ENCODE data around the gene CDH4. TPM values are rescaled to one million over a fixed set of nuclear protein-coding genes. Genes with fewer than 3 reads are reported as not detected.

The CDH4 gene
- total RNA-seq, 1 experiment from 2014 or later = not detected

GRCh38 chr20:61260905-61261304 lies 8.8 kb downstream of the CDH4 start:
- Histone ChIP-seq H3K9me3 (ENCODE audit: control insufficient read depth, insufficient read depth, low read depth, low read length) (no peaks in the 10 kb centered on the region), H3K4me3 (ENCODE audit: low read depth in 2 of 2, low read length in 2 of 2) (no peak overlapping the region), H3K27ac (ENCODE audit: low read length) (no peak overlapping the region), H3K4me1 (ENCODE audit: control insufficient read depth, insufficient read depth, low read length) (no peaks in the 10 kb centered on the region), H3K27me3 (ENCODE audit: control insufficient read depth, insufficient read depth, low read length) (peaks cover 11% of the 10 kb centered on the region; the same call in 1 of the 2 replicates), H3K36me3 (ENCODE audit: control insufficient read depth, insufficient read depth, low read length) (no peaks in the 10 kb centered on the region)
- intact Hi-C loops (cut with micrococcal nuclease; ENCODE audit: unreplicated experiment) (loop anchor here (10.0 kb wide), 1 partner anchor 634 kb away; no protein-coding TSS in a partner anchor), in situ Hi-C loops (cut with HindIII; ENCODE audit: low pct_unique_long_range_greater_than_20kb, low sequenced_read_pairs) (no loop called here)
- ChIA-PET CTCF (no interaction called here), POLR2A (no interaction called here)
- no peak for DNase-seq (ENCODE audit: low read depth, low spot score)
- no TSS peak for BruUV-seq (replicated peaks)
- TF ChIP-seq CTCF (IDR thresholded peaks at IDR 0.05) (peak; percentile 61), REST (IDR thresholded peaks at IDR 0.05; ENCODE audit: insufficient read depth in 1 of 2, low read depth in 2 of 2, low read length in 1 of 2) (no peak)
- ATAC-seq = no peak

- CTCF ChIA-PET = interaction anchor here (1.3 kb wide), 1 partner anchor 53 kb away, joined by 3 read pairs; no protein-coding TSS in a partner anchor
- Histone ChIP-seq H3K9me3 (ENCODE audit: control insufficient read depth, insufficient read depth, low read depth, low read length) (no peaks in the 10 kb centered on the region), H3K4me3 (ENCODE audit: low read depth in 2 of 2, low read length in 2 of 2) (no peak overlapping the region), H3K27ac (ENCODE audit: low read length) (no peak overlapping the region), H3K4me1 (ENCODE audit: control insufficient read depth, insufficient read depth, low read length) (no peaks in the 10 kb centered on the region), H3K36me3 (ENCODE audit: control insufficient read depth, insufficient read depth, low read length) (no peaks in the 10 kb centered on the region), H3K27me3 (ENCODE audit: control insufficient read depth, insufficient read depth, low read length) (peaks cover 11% of the 10 kb centered on the region; the same call in 1 of the 2 replicates)
- in situ Hi-C loops (cut with HindIII; ENCODE audit: low pct_unique_long_range_greater_than_20kb, low sequenced_read_pairs) (no loop called here), intact Hi-C loops (cut with micrococcal nuclease; ENCODE audit: unreplicated experiment) (loop anchor here (10.0 kb wide), 1 partner anchor 633 kb away; no protein-coding TSS in a partner anchor)
- TF ChIP-seq REST (IDR thresholded peaks at IDR 0.05; ENCODE audit: insufficient read depth in 1 of 2, low read depth in 2 of 2, low read length in 1 of 2) = no peak
- no TSS peak for BruUV-seq (replicated peaks)
- POLR2A ChIA-PET = no interaction called here
- DNase-seq (ENCODE audit: low read depth, low spot score) (no peak), ATAC-seq (no peak)
Measured at GRCh38 chr20:61262036-61262435, 10.0 kb downstream of the CDH4 start.
